Mammary epithelial cell (primary cell): ENCODE results near the gene MARCHF10.

Experiments used
- EZH2 ChIP-seq: IDR thresholded peaks from 2 replicates; pipeline ENCODE4 v1.6.1; 2012; ENCODE audit warnings: low read length, inconsistent platforms, borderline replicate concordance
- TF ChIP-seq, protein P1 (sequence below), 2 donors: IDR thresholded peaks in 1 of 2; conservative IDR thresholded peaks in 1 of 2; 2 replicates each; pipeline ENCODE4 v1.5.1; 2011 to 2012; ENCODE audit warnings: inconsistent platforms in 2 of 2, low read length in 2 of 2, mild to moderate bottlenecking in 2 of 2, control low read depth in 1 of 2, low read depth in 1 of 2; ENCODE audit not compliant: insufficient read depth in 1 of 2; ENCODE audit errors: extremely low read depth in 1 of 2

DNA sequence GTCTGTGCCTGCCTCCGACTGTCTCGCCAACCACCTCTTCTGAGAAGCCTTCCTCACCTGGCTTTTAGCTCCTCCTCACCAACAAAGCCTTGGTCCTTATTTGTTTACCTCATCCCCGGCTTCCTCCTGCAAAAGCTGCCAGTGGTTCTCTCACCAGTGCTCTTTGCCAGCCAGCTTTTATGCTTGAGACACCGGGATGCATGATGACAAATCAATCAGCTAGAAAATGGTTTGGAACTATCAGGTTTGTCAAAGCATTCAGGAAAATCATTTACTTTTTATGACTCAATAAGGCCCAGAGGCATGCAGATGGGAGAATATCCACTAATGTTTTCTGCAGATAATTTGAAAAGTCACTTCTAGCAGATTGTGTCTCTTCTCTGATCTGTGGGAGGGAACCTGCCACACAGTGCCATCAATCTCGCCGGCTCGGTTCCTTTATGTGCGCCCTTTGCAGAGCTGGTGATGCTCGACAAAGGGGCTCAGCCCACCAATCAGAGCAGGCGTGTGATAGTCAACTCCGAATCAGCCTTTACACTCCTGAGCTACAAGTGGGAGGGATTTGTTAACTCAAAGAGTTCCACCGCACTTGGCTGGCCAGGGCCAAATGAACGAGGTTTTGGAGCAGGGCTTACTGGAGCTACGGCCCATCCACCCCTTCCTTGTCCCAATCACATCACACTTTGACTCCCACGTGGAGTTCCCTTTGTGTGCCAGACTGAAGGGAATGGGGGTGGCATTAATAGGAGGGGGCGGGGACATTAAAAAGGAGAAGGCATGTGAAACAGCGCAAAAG, 94.8 kb downstream of the MARCHF10 start:
- TF ChIP-seq, protein P1, sequence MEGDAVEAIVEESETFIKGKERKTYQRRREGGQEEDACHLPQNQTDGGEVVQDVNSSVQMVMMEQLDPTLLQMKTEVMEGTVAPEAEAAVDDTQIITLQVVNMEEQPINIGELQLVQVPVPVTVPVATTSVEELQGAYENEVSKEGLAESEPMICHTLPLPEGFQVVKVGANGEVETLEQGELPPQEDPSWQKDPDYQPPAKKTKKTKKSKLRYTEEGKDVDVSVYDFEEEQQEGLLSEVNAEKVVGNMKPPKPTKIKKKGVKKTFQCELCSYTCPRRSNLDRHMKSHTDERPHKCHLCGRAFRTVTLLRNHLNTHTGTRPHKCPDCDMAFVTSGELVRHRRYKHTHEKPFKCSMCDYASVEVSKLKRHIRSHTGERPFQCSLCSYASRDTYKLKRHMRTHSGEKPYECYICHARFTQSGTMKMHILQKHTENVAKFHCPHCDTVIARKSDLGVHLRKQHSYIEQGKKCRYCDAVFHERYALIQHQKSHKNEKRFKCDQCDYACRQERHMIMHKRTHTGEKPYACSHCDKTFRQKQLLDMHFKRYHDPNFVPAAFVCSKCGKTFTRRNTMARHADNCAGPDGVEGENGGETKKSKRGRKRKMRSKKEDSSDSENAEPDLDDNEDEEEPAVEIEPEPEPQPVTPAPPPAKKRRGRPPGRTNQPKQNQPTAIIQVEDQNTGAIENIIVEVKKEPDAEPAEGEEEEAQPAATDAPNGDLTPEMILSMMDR (conservative IDR thresholded peaks at IDR 0.05 in 1 of 2, IDR thresholded peaks at IDR 0.05 in 1 of 2; ENCODE audit: extremely low read depth in 1 of 2, insufficient read depth in 1 of 2, low read depth in 1 of 2, low read length in 2 of 2), result no peak
- no peak for TF ChIP-seq EZH2
